Stomach smooth muscle (tissue), 2 donors: ENCODE measurements around the gene GLG1.
"Not testable (repeated sequence)": the region's sequence is repeated elsewhere in the genome, so short reads cannot be mapped to it uniquely, and the experiment has no call there.

Experiments
- H3K27ac ChIP-seq: one replicate; pipeline ENCODE4 v1.7.0; 2013; ENCODE audit warnings: mild to moderate bottlenecking, low read length, inconsistent platforms
- H3K27me3 ChIP-seq, 2 donors: one replicate each; pipeline ENCODE4 v1.7.0; 2013; ENCODE audit warnings: low read length in 2 of 2; ENCODE audit not compliant: insufficient read depth in 2 of 2, control insufficient read depth in 1 of 2
- H3K36me3 ChIP-seq, 2 donors: one replicate each; pipeline ENCODE4 v1.7.0; 2013; ENCODE audit warnings: low read length in 2 of 2; ENCODE audit not compliant: control insufficient read depth in 2 of 2, insufficient read depth in 2 of 2
- H3K4me1 ChIP-seq: one replicate; pipeline ENCODE4 v1.7.0; 2013; ENCODE audit warnings: low read length; ENCODE audit not compliant: control insufficient read depth, insufficient read depth
- H3K4me3 ChIP-seq, 2 donors: one replicate each; pipeline ENCODE4 v1.7.0; 2013; ENCODE audit warnings: low read length in 2 of 2
- H3K9ac ChIP-seq, 2 donors: one replicate each; pipeline ENCODE4 v1.7.0; 2013; ENCODE audit warnings: low read length in 2 of 2, mild to moderate bottlenecking in 1 of 2
- H3K9me3 ChIP-seq, 2 donors: one replicate each; pipeline ENCODE4 v1.7.0; 2013; ENCODE audit warnings: low read length in 2 of 2; ENCODE audit not compliant: control insufficient read depth in 2 of 2
- donor health status: healthy.
- donor health status: Pancreatic carcinoma.

The GLG1 gene

GRCh38 chr16:74443624-74444346 is 163.1 kb downstream of the GLG1 start:
- not testable (repeated sequence) for H3K4me1 ChIP-seq, H3K27ac ChIP-seq, H3K36me3 ChIP-seq, H3K4me3 ChIP-seq, H3K27me3 ChIP-seq, H3K9ac ChIP-seq, H3K9me3 ChIP-seq

GRCh38 chr16:74439685-74440084 is 167.2 kb downstream of the GLG1 start:
- Histone ChIP-seq H3K9me3 (no peaks in the 10 kb centered on the region), H3K36me3 (no peaks in the 10 kb centered on the region), H3K4me1 (no peaks in the 10 kb centered on the region), H3K4me3 (no peak overlapping the region), H3K27me3 (no peaks in the 10 kb centered on the region), H3K27ac (no peak overlapping the region), H3K9ac (no peak overlapping the region)

GRCh38 chr16:74438492-74438979 is 168.4 kb downstream of the GLG1 start:
- no peak overlapping the region for H3K9ac ChIP-seq
- H3K4me1 ChIP-seq, result no peaks in the 10 kb centered on the region
- no peaks in the 10 kb centered on the region for H3K27me3 ChIP-seq
- no peak overlapping the region for H3K27ac ChIP-seq
- H3K36me3 ChIP-seq, result no peaks in the 10 kb centered on the region
- no peak overlapping the region for H3K4me3 ChIP-seq
- H3K9me3 ChIP-seq, result no peaks in the 10 kb centered on the region

GRCh38 chr16:74431516-74431915 is 175.4 kb downstream of the GLG1 start:
- no peaks in the 10 kb centered on the region for H3K4me1 ChIP-seq
- no peak overlapping the region for H3K9ac ChIP-seq
- no peaks in the 10 kb centered on the region for H3K36me3 ChIP-seq
- no peak overlapping the region for H3K27ac ChIP-seq
- no peaks in the 10 kb centered on the region for H3K9me3 ChIP-seq
- H3K4me3 ChIP-seq, result no peak overlapping the region
- no peaks in the 10 kb centered on the region for H3K27me3 ChIP-seq

GRCh38 chr16:74430036-74430712 is 176.7 kb downstream of the GLG1 start:
- H3K27ac ChIP-seq, result not testable (repeated sequence)

GRCh38 chr16:74428493-74428892 is 178.4 kb downstream of the GLG1 start:
- not testable (repeated sequence) for H3K27ac ChIP-seq, H3K9ac ChIP-seq, H3K36me3 ChIP-seq, H3K27me3 ChIP-seq, H3K4me1 ChIP-seq, H3K4me3 ChIP-seq, H3K9me3 ChIP-seq

More at GRCh38 chr16:74430036-74430712, 176.7 kb downstream of the GLG1 start:
- H3K4me1 ChIP-seq, H3K36me3 ChIP-seq, H3K9me3 ChIP-seq, H3K27me3 ChIP-seq, H3K4me3 ChIP-seq, H3K9ac ChIP-seq: not testable (repeated sequence)

GRCh38 chr16:74425751-74426150 is 181.2 kb downstream of the GLG1 start:
- H3K4me1 ChIP-seq, H3K9me3 ChIP-seq, H3K27me3 ChIP-seq, H3K4me3 ChIP-seq, H3K9ac ChIP-seq, H3K36me3 ChIP-seq, H3K27ac ChIP-seq: not testable (repeated sequence)

GRCh38 chr16:74423721-74424120 is 183.2 kb downstream of the GLG1 start:
- H3K9ac ChIP-seq, H3K9me3 ChIP-seq, H3K4me3 ChIP-seq: not testable (repeated sequence)

GRCh38 chr16:74422086-74422485 is 184.8 kb downstream of the GLG1 start:
- not testable (repeated sequence) for H3K36me3 ChIP-seq, H3K27ac ChIP-seq, H3K4me1 ChIP-seq, H3K4me3 ChIP-seq, H3K9me3 ChIP-seq, H3K27me3 ChIP-seq, H3K9ac ChIP-seq

More at GRCh38 chr16:74423721-74424120, 183.2 kb downstream of the GLG1 start:
- H3K27me3 ChIP-seq, H3K4me1 ChIP-seq, H3K36me3 ChIP-seq, H3K27ac ChIP-seq: not testable (repeated sequence)

GRCh38 chr16:74421482-74421785 is 185.5 kb downstream of the GLG1 start:
- not testable (repeated sequence) for H3K36me3 ChIP-seq, H3K9me3 ChIP-seq, H3K9ac ChIP-seq, H3K27me3 ChIP-seq, H3K27ac ChIP-seq, H3K4me1 ChIP-seq, H3K4me3 ChIP-seq
